ENCODE measurements around the gene RNU1-1.
"Not testable (repeated sequence)": the region's sequence is repeated elsewhere in the genome, so short reads cannot be mapped to it uniquely, and the experiment has no call there.

DNA sequence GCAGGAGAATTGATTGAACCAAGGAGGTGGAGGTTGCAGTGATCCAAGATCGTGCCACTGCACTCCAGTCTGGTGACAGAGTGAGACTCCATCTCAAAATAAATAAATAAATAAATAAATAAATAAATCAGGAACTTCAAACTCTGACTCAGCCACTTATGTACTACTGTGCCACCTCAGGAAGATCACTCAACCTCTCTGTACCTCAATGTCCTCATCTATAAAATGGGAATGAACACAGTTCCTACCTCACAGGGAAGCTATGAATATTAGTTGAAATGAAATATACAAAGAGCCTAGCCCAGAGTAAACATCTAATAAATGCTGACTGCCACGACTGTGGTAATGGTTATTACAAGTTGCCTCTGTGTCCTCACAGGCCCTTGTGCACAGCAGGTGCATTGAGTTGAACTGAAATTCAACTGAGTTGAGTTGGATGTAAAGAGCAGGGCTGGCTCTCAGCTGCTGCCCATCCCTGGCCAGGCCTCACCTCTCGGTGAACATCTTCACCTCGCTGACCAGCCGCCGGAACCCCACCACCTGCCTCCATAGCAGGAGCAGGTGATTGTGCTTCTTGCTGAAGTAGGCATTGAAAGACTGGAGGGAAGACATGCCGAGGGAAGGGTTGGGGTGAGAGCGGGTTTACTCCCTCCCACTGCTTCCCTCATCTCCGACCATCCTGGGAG, 24.7 kb downstream of the RNU1-1 start:
- TF ChIP-seq, protein P1, sequence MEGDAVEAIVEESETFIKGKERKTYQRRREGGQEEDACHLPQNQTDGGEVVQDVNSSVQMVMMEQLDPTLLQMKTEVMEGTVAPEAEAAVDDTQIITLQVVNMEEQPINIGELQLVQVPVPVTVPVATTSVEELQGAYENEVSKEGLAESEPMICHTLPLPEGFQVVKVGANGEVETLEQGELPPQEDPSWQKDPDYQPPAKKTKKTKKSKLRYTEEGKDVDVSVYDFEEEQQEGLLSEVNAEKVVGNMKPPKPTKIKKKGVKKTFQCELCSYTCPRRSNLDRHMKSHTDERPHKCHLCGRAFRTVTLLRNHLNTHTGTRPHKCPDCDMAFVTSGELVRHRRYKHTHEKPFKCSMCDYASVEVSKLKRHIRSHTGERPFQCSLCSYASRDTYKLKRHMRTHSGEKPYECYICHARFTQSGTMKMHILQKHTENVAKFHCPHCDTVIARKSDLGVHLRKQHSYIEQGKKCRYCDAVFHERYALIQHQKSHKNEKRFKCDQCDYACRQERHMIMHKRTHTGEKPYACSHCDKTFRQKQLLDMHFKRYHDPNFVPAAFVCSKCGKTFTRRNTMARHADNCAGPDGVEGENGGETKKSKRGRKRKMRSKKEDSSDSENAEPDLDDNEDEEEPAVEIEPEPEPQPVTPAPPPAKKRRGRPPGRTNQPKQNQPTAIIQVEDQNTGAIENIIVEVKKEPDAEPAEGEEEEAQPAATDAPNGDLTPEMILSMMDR (IDR thresholded peaks at IDR 0.05), result not testable (repeated sequence)
- not testable (repeated sequence) for TF ChIP-seq EZH2 (IDR thresholded peaks at IDR 0.05; ENCODE audit: borderline replicate concordance, insufficient read depth, low read depth, low read length, poor library complexity, severe bottlenecking)
